K562 (cell line): Measurements from ENCODE around the gene VPS13D. TPM values are rescaled to one million over a fixed set of nuclear protein-coding genes. Genes with fewer than 3 reads are reported as not detected.

Experiments
- BRCA1 ChIP-seq, 2 experiments: fragments of 450-650 bp in 1 of 2; sonication (generic) in 1 of 2; formaldehyde crosslinking in 1 of 2; IDR thresholded peaks; 2 replicates each; pipeline versions ENCODE4 v1.5.0 to v1.6.1; 2017 to 2020; ENCODE audit warnings: mild to moderate bottlenecking in 1 of 2, missing genetic modification reagents in 1 of 2
- DNMT1 ChIP-seq: fragments of 450-650 bp; IDR thresholded peaks from 2 replicates; pipeline ENCODE4 v1.6.1; 2016; ENCODE audit warnings: antibody characterized with exemption, mild to moderate bottlenecking
- EP400 ChIP-seq: fragments of 450-650 bp; IDR thresholded peaks from 2 replicates; pipeline ENCODE4 v1.6.1; 2017; ENCODE audit warnings: antibody characterized with exemption, mild to moderate bottlenecking, moderate library complexity
- FOXA1 ChIP-seq: fragments of 450-650 bp; IDR thresholded peaks from 2 replicates; pipeline ENCODE4 v1.6.1; 2016; ENCODE audit warnings: mild to moderate bottlenecking, borderline replicate concordance
- HMG20A ChIP-seq: fragments of 450-650 bp; formaldehyde crosslinking; conservative IDR thresholded peaks from 2 replicates; pipeline ENCODE4 v1.4.0; 2020; ENCODE audit warnings: mild to moderate bottlenecking, mixed read lengths
- KDM4B ChIP-seq, 2 experiments: fragments of 450-650 bp in 1 of 2; sonication (generic) in 1 of 2; IDR thresholded peaks; 2 replicates each; pipeline ENCODE4 v1.6.1; 2016 to 2017; ENCODE audit warnings: borderline replicate concordance in 2 of 2, antibody characterized with exemption in 1 of 2, low read depth in 1 of 2, mild to moderate bottlenecking in 1 of 2
- MBD2 ChIP-seq: sonication (generic); IDR thresholded peaks from 2 replicates; pipeline ENCODE4 v1.6.1; 2016; ENCODE audit warnings: low read depth, borderline replicate concordance
- YY1 ChIP-seq, 3 experiments: IDR thresholded peaks; 2 replicates each; pipeline ENCODE4 v1.6.1; 2011; ENCODE audit warnings: low read length in 2 of 3, mild to moderate bottlenecking in 2 of 3, moderate library complexity in 2 of 3, borderline replicate concordance in 1 of 3, control low read depth in 1 of 3, low read depth in 1 of 3; ENCODE audit not compliant: insufficient read depth in 3 of 3, insufficient replicate concordance in 2 of 3, control insufficient read depth in 1 of 3, insufficient read length in 1 of 3; ENCODE audit errors: extremely low read depth in 1 of 3
- ZBED1 ChIP-seq: IDR thresholded peaks from 2 replicates; pipeline ENCODE4 v1.6.1; 2014
- ZNF57 ChIP-seq: fragments of 450-650 bp; formaldehyde crosslinking; IDR thresholded peaks from 2 replicates; pipeline ENCODE4 v1.4.0; 2020; ENCODE audit warnings: mild to moderate bottlenecking, moderate library complexity
- polyA plus RNA-seq, 8 experiments: library from polyadenylated mRNA; depleted of rRNA in 4 of 8; stranded (reverse) in 5 of 8; unstranded in 3 of 8; fragments of >200 nt; fragmentation: Nextera tagmentation in 2 of 8; fragmentation: Illumina TruSeq in 1 of 8; extraction: Ambion mirVana in 2 of 8; extraction: Trizol in 1 of 8; gene quantifications; 2 replicates each; pipeline versions ENCODE4 v1.2.1 to v1.2.3, GENCODE V29; 2011 to 2014; ENCODE audit warnings: inconsistent platforms in 1 of 8, missing spikeins in 1 of 8
- total RNA-seq, 7 experiments: library from RNA; depleted of rRNA in 6 of 7; stranded (reverse); fragments of >200 nt in 6 of 7; fragmentation: Illumina TruSeq in 2 of 7; extraction: Trizol in 2 of 7; gene quantifications; 2 replicates each; pipeline versions ENCODE4 v1.2.1 to v1.2.3, GENCODE V29; 2011 to 2021; ENCODE audit warnings: low replicate concordance in 1 of 7
- TF ChIP-seq, protein P1 (sequence below), 2 experiments: IDR thresholded peaks; 2 replicates each; pipeline ENCODE4 v1.6.1; 2011; ENCODE audit warnings: borderline replicate concordance in 1 of 2, control low read depth in 1 of 2, low read depth in 1 of 2, low read length in 1 of 2, mild to moderate bottlenecking in 1 of 2, mixed read lengths in 1 of 2, moderate library complexity in 1 of 2; ENCODE audit not compliant: insufficient read depth in 1 of 2, insufficient read length in 1 of 2, poor library complexity in 1 of 2, severe bottlenecking in 1 of 2; ENCODE audit errors: extremely low read depth in 1 of 2
- TF ChIP-seq, protein P2 (sequence below): sonication (generic); formaldehyde crosslinking; IDR thresholded peaks from 2 replicates; pipeline ENCODE4 v1.8.1; 2022; ENCODE audit warnings: missing genetic modification reagents
- TF ChIP-seq, protein P3 (sequence below): fragments of 200-800 bp; sonication (Bioruptor generic); IDR thresholded peaks from 2 replicates; pipeline ENCODE4 v1.6.1; 2016; ENCODE audit warnings: missing genetic modification characterization, missing compliant biosample characterization

VPS13D gene
- total and polyA plus RNA-seq, 9 of the 15 experiments (the other 6 are each of a cell fraction or from before 2014, with no cell fraction given): 6.1 to 51.5 (median 38.5) TPM

DNA sequence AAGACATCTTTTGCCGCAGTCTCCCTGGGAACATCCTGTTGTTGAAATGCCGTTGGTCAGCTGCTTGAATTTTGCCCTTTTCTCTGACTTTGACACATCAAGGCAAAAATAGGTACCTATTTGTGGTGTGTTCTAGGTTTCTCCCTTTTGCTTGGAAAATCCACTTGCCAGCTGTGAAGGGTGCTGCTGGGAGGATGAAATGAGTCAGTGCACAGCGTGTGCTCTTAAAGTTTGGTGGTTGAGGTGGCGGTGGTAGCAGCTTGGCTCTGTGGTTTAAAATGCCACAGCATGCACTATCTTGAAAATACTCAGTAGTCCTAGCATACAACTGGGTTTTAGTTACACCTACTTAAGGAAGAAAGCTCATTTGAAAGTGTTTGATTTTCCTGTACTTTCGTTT is 204.3 kb downstream of the VPS13D start (continued):
- TF ChIP-seq, protein P1, sequence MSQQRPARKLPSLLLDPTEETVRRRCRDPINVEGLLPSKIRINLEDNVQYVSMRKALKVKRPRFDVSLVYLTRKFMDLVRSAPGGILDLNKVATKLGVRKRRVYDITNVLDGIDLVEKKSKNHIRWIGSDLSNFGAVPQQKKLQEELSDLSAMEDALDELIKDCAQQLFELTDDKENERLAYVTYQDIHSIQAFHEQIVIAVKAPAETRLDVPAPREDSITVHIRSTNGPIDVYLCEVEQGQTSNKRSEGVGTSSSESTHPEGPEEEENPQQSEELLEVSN (IDR thresholded peaks at IDR 0.05; ENCODE audit: borderline replicate concordance in 1 of 2, extremely low read depth in 1 of 2, insufficient read depth in 1 of 2, insufficient read length in 1 of 2, low read depth in 1 of 2, low read length in 1 of 2, poor library complexity in 1 of 2, severe bottlenecking in 1 of 2): no peak
- TF ChIP-seq, protein P2, sequence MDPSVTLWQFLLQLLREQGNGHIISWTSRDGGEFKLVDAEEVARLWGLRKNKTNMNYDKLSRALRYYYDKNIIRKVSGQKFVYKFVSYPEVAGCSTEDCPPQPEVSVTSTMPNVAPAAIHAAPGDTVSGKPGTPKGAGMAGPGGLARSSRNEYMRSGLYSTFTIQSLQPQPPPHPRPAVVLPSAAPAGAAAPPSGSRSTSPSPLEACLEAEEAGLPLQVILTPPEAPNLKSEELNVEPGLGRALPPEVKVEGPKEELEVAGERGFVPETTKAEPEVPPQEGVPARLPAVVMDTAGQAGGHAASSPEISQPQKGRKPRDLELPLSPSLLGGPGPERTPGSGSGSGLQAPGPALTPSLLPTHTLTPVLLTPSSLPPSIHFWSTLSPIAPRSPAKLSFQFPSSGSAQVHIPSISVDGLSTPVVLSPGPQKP (CRISPR knock-in tag): no peak
- 0 out of 2 replicates have a peak, but pooled peaks have one; percentile 8 for TF ChIP-seq EP400
- TF ChIP-seq ZBED1: no peak
- TF ChIP-seq HMG20A (CRISPR knock-in tag): no peak
- TF ChIP-seq, protein P3, sequence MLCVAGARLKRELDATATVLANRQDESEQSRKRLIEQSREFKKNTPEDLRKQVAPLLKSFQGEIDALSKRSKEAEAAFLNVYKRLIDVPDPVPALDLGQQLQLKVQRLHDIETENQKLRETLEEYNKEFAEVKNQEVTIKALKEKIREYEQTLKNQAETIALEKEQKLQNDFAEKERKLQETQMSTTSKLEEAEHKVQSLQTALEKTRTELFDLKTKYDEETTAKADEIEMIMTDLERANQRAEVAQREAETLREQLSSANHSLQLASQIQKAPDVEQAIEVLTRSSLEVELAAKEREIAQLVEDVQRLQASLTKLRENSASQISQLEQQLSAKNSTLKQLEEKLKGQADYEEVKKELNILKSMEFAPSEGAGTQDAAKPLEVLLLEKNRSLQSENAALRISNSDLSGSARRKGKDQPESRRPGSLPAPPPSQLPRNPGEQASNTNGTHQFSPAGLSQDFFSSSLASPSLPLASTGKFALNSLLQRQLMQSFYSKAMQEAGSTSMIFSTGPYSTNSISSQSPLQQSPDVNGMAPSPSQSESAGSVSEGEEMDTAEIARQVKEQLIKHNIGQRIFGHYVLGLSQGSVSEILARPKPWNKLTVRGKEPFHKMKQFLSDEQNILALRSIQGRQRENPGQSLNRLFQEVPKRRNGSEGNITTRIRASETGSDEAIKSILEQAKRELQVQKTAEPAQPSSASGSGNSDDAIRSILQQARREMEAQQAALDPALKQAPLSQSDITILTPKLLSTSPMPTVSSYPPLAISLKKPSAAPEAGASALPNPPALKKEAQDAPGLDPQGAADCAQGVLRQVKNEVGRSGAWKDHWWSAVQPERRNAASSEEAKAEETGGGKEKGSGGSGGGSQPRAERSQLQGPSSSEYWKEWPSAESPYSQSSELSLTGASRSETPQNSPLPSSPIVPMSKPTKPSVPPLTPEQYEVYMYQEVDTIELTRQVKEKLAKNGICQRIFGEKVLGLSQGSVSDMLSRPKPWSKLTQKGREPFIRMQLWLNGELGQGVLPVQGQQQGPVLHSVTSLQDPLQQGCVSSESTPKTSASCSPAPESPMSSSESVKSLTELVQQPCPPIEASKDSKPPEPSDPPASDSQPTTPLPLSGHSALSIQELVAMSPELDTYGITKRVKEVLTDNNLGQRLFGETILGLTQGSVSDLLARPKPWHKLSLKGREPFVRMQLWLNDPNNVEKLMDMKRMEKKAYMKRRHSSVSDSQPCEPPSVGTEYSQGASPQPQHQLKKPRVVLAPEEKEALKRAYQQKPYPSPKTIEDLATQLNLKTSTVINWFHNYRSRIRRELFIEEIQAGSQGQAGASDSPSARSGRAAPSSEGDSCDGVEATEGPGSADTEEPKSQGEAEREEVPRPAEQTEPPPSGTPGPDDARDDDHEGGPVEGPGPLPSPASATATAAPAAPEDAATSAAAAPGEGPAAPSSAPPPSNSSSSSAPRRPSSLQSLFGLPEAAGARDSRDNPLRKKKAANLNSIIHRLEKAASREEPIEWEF (CRISPR knock-in tag): no peak
- no peak for TF ChIP-seq KDM4B (IDR thresholded peaks at IDR 0.05; ENCODE audit: borderline replicate concordance in 2 of 2, low read depth in 1 of 2)
- no peak for TF ChIP-seq YY1 (IDR thresholded peaks at IDR 0.05; ENCODE audit: borderline replicate concordance in 1 of 3, control insufficient read depth in 1 of 3, extremely low read depth in 1 of 3, insufficient read depth in 3 of 3, insufficient read length in 1 of 3, insufficient replicate concordance in 2 of 3, low read depth in 1 of 3, low read length in 2 of 3)
- TF ChIP-seq ZNF57 (CRISPR knock-in tag): no peak
- no peak for TF ChIP-seq BRCA1 (IDR thresholded peaks at IDR 0.05)
- no peak for TF ChIP-seq BRCA1 (CRISPR knock-in tag; IDR thresholded peaks at IDR 0.05)
- TF ChIP-seq DNMT1: no peak
- TF ChIP-seq FOXA1: no peak
- TF ChIP-seq MBD2: peak; percentile 9; the same call in 1 of the 2 replicates
